CD4-positive, alpha-beta T cell treated with Interleukin-17A for 4 hours (primary cell): Measurements from ENCODE around the gene MBNL1.

Experiments
- DNase-seq: peaks from one replicate; pipeline ENCODE4 v3.0.0-alpha.2; 2020; ENCODE audit warnings: mixed read lengths

The MBNL1 gene

DNA sequence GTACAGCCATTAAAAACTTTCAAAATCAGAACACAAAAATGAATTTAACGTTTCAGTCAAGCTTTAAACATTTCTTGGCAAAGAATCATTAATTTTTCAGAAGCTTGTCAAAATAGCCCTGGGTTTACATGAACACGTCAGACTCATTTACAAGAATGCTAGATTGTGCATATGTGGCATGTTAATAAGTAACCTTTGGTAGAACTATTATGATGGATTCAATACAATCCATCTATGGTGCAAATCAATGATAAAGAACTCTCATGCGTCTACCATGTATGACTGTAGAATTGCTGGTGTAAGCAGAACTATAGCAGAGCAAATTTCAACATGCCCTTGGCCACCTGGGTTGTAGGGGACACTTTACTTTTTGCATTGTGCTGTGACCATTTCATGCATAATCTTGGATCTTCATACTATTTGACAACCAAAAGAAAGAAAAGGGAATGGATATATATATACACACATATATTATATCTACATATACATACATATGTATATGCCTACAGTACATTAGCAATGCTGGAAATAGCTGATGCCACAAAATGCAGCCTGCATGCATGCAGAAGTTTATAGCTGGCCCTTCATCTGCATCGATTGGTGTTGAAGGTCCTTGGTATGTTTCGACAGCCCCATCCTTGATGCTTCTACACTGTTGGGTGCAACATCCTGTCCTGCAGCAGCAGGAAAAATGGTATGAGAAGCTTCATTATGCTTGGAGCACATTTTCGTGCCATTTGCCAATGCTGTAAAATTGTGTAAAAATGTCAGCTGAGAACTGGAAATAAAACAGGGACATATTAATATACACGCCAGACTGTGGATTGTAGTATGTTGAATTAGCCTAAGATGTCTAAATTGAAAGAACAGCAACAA lies 189.0 kb downstream of the MBNL1 start:
- no peak for DNase-seq

DNA sequence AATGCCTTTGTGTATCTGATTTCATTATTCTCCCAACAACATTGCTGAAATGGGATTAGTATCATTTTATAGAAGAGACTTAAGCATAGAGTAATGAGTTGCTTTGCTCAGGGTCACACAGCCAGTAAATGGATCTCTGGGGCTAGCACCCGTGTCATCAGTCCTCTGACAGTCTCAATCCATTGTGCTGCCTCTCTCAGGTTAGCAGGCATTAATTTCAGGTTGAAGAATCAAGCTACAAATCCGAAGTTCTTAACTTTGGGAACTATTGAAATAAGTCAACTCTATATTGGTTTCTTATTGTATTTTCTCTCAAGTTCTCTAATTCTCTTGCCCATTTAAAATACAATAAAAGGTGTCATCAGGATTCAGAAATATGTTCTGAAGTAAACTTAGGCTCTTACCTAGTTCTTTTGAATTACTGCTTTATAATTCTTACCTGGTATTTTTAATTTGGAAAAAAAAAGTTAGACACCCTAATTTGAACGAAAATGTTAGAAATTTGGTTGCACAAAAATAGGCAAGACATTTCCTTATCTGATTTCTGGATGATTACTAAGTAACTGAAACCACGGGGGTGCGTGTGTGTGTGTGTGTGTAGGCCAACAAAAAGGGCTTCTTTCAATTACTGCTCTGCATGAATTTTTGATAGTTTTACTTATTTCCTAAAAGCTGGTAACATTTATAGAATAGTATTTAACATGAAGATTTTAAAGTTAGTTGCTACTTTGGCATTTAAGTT lies 189.8 kb downstream of the MBNL1 start:
- DNase-seq: peak; percentile 32

DNA sequence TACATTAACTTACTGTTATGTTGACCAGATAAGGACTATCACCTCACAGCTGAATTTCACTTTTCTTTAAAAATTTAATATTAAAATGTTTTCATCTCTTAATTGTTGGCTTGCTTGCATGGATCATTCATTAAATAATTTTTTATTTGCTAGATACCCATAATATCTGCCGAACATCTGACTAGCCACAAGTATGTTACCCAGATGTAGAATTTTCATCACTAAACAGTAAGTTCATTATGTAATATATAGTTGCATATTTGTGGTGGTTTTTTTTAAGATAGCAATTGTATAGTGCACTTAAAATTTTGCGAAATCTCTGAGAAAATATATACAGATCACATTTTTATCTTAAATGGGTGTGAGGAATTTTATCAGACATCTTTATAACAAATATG lies 190.4 kb downstream of the MBNL1 start:
- DNase-seq: no peak

DNA sequence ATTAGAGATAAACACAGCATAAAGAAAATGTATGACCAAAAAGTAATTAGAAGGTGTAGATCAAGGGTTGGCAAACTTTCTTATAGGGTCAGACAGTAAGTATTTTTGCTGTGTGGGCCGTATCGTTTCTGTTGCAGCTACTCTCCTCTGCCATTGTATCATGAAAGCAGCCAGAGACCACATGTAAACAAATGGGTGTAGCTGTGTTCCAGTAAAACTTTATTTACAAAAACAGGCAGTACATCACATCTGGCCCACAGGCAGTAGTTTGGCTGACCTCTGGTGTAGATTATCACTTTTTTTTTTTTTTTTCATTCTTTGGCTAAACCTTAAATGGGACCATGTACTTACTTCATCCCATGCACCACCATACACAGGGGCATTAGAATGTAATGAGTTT lies 190.8 kb downstream of the MBNL1 start:
- no peak for DNase-seq

DNA sequence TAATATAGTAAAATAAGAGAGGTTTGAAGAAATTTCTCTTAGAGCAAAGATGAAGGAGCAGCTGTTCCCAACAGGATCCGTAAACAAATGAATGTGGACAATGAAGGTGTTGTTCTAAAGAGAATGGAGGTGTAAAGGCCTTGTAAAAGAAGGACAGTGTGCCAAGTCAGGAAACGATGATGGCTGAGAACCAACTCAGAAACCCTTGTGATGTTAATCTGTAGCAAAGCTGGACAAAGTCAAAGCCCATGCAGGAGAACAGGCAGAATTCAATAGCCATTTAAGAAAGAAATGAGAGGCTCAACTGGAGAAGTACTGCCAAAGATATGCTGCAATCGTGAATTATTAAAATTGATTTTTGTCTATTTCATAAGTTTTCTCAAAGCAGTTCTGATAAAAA lies 192.2 kb downstream of the MBNL1 start:
- no peak for DNase-seq

DNA sequence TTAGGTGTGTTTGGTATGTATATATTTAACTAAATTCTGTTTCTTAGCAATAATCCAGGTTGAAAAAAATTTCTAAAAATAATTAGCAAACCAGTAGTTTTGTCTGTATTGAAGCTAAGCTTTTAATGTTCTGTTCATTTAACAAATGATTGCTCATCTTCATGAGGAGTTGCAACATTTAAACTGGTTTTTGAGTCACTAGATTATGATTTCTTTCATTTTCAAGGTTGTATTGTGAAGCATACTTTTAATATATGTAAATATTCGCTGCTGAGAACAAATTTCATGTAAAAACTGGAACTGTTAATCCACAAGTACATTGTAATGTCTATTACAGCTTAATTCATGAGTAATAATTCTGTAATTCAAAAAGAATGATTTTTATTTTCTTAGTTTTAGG lies 192.7 kb downstream of the MBNL1 start:
- DNase-seq: no peak

DNA sequence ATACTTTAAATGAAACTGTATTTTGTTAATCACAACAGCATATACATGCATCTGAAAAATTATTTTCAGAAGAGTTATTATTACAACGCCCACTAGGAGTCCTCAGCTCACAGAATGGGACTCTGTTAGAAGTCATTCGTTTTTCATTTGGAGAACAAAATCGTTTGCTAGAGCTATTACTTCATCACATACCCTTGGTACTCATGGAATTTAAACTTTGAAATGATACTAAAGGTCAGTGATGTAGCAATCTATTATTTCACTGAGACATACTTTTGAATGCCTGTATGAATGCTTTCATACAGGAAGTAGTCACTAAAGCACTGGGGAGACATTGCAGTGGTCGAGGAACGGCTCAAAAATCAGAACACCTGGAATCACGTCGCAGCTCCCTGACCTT lies 198.1 kb downstream of the MBNL1 start:
- no peak for DNase-seq

DNA sequence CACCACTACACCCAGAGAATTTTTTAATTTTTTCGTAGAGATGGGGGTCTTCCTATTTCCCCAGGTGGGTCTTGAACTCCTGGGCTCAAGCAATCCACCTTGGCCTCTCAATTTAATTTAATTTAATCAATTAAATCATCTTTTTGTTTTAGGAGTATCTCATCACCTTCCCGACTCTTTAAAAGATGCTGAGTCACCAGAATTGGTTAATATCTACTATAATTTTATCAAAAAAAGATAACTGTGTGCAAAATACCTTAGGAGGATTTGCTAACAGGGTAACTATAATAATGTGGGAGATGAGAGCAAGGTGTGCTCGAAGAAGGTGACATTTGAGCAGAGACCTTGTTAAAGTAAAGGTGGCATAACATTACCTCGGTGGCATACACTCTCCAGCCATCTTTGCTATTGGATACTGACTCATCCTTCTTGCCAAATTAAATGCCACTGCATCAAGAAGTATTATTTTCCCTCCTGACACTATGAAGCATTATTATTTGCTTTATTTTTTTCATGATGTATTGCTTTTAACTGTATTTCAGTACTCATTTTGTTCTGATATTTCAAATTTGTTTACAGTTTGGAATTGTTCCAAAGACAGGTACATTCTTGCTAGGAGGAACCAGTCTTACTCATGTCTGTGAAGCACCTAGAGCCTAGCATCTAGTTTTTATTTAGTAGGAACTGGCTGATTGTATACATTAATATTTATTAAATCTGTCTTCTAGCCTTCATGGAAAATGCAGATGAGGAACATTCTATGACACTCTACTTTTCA lies 200.7 kb downstream of the MBNL1 start:
- no peak for DNase-seq

DNA sequence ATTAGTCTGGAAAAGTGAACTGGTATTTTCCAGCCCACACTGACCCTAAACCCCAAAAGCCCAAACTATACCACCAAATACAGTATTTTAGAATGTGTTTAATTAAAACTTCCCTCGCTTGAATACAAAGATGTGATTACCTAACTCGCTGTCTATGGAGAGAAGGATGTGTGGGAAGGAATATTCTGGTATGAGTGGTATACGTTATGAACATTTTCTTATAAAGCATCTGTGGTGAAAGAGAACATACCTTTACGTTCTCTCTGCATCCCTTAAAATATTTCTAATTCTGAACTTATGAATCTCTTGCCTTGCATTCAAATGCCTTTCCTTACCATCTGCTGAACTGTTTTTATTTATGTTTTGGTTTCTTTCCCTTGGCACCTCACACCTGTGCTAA lies 201.4 kb downstream of the MBNL1 start:
- DNase-seq: no peak

DNA sequence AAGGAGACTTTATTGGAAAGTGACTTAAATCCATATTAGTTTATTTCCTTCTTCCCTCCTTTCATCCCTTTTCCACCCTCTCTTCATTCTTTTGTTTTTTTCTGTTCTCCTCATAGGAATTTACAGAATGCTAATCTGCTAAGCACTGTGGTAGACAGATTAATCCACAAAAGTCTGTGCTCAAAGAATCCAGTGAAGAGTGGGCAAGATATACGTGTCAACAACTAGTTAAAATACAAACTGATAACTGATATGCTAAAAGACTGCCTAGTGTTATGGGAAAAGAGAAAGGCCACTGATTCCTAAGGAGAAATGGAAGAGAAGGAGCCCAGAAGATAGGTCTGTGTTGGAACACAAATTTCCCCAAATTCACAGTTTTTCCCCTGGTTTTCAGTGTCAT lies 202.2 kb downstream of the MBNL1 start:
- DNase-seq: no peak

DNA sequence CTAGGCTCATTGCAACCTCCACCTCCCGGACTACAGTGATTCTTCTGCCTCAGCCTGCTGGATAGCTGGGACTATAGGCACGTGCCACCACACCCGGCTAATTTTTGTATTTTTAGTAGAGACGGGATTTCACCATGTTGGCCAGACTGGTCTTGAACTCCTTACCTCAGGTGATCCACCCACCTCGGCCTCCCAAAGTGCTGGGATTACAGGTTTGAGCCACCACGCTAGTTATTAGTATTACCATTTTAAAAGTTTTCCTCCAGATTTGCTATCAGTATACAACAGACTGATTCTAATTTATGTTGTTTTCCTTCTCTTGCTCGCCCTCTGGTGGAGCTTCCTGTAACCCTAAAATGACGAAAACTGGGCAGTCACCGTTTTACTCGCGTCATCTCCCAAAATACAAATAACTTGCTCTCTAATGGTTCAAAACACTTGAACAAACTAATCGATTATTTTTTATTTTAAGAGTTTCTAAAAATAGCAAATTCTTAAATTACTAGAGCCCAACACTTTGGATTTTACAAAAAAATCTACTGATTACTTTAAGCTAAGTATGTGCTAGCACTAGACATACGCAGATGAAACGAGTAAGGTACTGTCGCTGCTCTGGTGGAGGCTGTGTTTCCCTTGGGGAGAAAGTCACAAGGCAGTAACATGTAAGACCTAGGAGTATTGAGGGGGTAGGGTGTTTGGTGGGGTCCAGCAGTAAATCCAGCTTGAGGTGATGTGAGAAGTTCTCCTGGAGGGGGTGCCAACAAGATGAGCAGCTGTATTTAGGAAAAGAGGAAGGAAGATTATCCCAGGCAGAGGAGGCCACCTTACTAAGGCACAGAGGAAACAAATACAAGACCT lies 203.3 kb downstream of the MBNL1 start:
- peak; percentile 77 for DNase-seq

DNA sequence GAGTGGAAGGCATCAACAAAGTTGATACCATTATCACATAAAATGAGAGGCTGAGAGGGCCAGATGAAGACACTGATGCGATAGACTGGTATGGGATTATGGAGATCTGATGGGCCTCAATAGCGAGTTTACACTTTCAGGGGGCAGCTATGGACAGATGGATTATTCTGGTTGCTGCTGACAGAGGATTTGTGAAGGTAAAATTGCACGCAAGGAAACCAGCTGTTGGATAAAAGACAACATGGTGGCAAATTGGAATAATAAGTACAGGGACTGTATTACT lies 203.9 kb downstream of the MBNL1 start:
- no peak for DNase-seq

DNA sequence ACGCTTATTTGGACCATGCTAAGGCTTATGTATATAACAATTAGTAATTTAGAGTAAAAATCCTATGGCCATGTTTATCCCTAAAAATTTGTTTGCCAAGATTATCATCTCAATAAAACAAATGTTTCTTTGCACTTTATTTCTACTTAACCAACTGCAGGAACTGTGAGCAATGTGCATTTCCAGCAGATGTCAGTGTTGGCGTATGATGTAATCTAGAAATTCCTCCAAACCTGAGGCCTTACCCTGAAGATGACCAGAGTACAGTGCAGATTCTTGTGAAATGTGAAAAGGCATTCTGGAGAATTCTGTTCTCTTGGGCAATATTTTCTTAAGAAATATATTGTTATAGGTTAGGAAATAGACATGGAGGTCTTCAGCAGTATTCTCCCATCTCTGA lies 205.9 kb downstream of the MBNL1 start:
- no peak for DNase-seq

DNA sequence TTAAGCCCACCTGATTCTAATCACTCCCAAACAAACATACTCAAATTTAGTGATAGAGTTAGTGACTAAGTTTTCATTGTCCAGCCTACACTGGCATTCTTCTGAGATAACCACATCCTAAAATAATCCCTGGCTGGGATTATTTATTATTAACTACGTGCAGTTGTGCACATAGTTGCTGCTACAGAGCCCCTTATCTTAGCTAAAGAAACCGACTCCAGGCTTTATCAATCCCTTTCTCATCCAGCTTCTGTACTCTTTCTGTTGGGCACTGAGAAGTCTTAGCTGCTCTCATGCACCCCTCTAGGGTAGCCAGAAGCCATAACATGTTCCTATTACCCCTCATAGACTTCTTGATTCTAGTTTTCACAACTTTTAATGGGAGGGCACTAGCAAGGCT lies 208.7 kb downstream of the MBNL1 start:
- DNase-seq: no peak

DNA sequence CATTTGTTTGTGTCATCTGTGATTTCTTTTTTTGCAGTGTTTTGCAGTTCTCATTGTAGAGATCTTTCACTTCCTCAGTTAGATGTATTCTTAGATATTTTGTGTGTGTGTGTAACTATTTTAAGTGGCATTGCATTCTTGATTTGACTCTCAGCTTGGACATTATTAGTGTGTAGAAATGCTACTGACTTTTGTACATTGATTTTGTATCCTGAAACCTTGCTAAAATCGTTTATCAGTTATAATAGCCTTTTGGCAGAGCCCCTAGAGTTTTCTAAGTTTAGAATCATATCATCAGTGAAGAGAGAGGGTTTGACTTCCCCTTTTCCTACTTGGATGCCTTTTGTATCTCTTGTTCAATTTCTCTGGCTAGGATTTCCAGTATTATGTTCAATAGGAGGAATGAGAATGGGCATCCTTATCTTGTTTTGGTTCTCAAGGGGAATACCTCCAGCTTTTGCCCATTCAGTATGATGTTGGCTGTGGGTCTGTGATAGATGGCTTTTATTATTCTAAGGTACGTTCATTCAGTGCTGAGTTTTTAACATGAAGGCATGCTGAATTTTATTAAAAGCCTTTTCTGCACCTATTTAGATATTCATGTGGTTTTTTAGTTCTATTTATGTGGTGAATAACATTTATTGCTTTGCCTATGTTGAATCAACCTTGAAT lies 211.7 kb downstream of the MBNL1 start:
- no peak for DNase-seq

DNA sequence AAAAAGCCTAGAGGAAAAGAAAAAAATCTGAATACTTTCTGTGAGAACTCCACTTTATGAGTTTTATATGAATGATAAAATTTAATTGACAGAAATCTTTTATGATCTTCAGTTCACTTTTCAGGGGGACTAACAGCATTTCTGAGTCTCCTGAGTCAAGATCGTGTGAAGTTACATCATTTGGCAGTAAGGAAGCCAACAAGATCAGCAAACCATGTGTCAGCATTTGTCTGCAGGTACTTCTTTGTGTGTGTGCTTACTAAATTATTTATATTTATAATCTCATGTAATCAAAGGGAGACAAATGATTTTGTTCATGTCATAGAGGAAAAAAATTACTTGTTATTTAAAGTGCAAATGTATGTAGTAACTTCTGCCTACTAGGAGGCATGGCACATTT lies 217.6 kb downstream of the MBNL1 start:
- no peak for DNase-seq

DNA sequence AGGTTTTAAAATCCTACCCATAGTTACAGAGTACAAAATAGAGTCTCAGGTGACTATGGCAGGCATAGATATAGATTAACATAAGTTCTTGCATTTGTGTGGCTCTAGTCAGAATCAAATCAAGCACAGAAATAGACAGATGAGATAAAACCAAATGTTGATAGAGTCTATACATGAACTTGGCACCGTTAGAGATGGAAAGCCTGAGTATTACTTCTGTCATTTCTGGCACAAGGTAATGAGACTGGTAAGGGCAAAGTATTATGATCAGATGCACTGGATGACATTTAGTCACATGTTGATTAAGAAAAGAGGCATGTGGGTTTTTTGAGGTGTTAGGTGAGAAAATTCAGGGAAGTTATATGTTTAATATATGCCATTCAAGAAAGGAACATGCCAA lies 219.7 kb downstream of the MBNL1 start:
- no peak for DNase-seq

DNA sequence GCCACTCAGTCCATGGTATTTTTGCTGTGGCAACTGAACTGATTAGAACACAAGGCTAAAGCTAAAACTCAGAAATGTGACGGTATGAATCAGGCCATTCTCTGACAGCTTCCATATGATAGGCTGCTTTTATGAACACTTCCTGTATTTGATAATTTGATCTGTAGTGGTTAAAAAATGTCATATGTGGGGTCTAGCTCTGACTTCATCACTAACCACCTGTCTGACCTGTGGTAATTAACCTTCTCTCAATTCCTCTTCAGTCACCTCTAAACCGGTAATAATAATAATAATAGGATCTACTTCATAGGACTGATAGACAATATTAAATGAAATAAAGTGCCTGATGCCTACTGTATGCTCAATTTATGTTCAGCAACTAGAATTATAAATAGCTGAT lies 223.2 kb downstream of the MBNL1 start:
- DNase-seq: no peak

DNA sequence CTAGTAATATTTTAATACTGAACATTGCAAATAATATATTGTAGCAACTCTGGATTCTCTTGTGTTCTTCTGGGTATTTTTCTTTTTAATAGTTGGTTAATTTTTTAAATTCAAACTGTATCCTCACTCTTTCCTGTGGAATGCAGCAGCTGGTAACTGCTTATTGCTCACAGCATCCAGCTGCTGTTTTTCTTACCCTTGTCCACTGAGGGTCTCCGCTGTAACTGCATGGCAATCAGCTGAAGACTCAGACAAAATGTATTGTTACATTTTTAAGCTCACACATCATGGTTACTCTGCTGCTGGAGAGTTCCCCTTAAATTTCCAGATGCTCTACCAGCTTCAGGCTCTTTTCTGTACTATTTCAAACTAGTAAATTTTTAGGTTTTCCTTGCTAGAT lies 227.6 kb downstream of the MBNL1 start:
- DNase-seq: no peak

DNA sequence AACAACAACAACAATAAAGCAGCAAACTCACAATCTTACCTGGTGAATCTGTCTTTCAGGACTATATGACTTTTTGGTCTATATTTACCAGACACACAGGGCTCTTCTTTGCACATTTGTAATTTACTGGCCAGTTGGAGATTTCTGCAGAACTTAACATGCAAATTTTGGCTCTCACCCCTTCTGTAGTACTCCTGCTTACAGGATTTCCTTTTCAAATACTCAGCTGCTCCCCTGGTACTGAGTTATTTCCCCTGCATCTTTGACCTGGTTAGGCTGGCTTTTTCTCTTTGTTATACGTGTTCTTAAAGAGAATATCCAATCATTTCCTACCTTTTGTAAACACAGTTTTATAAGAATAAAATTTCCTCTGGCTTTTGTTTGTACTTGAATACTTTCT lies 228.0 kb downstream of the MBNL1 start:
- no peak for DNase-seq

DNA sequence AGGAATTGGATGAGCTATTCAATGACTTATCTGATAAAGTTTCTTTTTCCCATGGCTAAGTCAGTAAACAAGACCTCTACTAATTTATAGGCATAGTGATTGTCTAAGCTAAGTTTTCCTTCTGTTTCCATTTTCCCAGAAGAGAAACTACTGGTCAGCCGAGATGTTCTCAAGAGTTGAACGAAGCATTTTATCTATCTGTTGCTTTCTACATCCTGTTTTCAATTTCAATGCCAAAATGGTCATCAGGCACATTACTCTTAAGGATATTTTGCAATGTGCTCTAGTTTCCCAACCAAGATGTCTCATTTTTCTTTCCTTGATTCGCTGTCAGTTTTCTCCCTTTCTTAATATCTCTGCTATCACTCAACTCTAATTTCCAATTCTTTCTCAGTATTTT lies 228.7 kb downstream of the MBNL1 start:
- no peak for DNase-seq

DNA sequence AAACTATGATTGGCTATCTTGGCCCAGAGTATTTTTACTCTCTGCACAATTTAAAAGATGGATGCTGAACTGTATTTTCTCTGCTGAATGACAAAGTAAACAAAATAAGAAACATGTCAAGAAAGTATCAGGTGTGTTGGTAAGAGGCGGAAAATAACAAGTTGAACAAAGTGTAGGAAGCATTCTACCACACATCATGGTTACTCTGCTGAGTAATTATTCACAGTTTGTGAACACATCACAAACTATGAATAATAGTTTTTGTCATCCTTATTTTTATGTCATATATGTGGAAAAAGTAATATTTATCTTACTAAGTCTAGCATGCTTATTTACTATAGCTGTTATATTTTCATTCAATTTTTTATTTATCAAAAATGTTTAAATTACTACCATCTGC lies 229.2 kb downstream of the MBNL1 start:
- DNase-seq: no peak
